K562 (cell line): ENCODE data around the gene CFAP70. TPM values are rescaled to one million over a fixed set of nuclear protein-coding genes. Genes with fewer than 3 reads are reported as not detected.

Experiments
- MCM7 ChIP-seq, 2 experiments: fragments of 450-650 bp; IDR thresholded peaks; 2 replicates each; pipeline ENCODE4 v1.6.1; 2016 to 2018
- PCBP1 ChIP-seq: fragments of 200-400 bp; formaldehyde crosslinking; IDR thresholded peaks from 2 replicates; pipeline ENCODE4 v1.6.1; 2018; ENCODE audit warnings: mild to moderate bottlenecking, low read depth, low read length; ENCODE audit not compliant: poor library complexity, severe bottlenecking
- PPARD ChIP-seq: fragments of 250-450 bp; sonication (Bioruptor Pico); IDR thresholded peaks from 2 replicates; pipeline ENCODE4 v1.8.0; 2022; ENCODE audit warnings: inconsistent platforms, mild to moderate bottlenecking, moderate library complexity
- RBM25 ChIP-seq: fragments of 200-400 bp; formaldehyde crosslinking; IDR thresholded peaks from 2 replicates; pipeline ENCODE4 v1.6.1; 2018; ENCODE audit warnings: low read length, low read depth, moderate library complexity; ENCODE audit not compliant: severe bottlenecking
- ZNF318 ChIP-seq, 2 experiments: fragments of 450-650 bp; IDR thresholded peaks; 2 replicates each; pipeline ENCODE4 v1.6.1; 2016; ENCODE audit warnings: mild to moderate bottlenecking in 2 of 2, borderline replicate concordance in 1 of 2, low read depth in 1 of 2, moderate library complexity in 1 of 2
- polyA plus RNA-seq, 8 experiments: library from polyadenylated mRNA; depleted of rRNA in 4 of 8; stranded (reverse) in 5 of 8; unstranded in 3 of 8; fragments of >200 nt; fragmentation: Nextera tagmentation in 2 of 8; fragmentation: Illumina TruSeq in 1 of 8; extraction: Ambion mirVana in 2 of 8; extraction: Trizol in 1 of 8; gene quantifications; 2 replicates each; pipeline versions ENCODE4 v1.2.1 to v1.2.3, GENCODE V29; 2011 to 2014; ENCODE audit warnings: inconsistent platforms in 1 of 8, missing spikeins in 1 of 8
- total RNA-seq, 7 experiments: library from RNA; depleted of rRNA in 6 of 7; stranded (reverse); fragments of >200 nt in 6 of 7; fragmentation: Illumina TruSeq in 2 of 7; extraction: Trizol in 2 of 7; gene quantifications; 2 replicates each; pipeline versions ENCODE4 v1.2.1 to v1.2.3, GENCODE V29; 2011 to 2021; ENCODE audit warnings: low replicate concordance in 1 of 7

Gene CFAP70
- total and polyA plus RNA-seq, 9 of the 15 experiments (the other 6 are each of a cell fraction or from before 2014, with no cell fraction given), result 0.27 to 1.6 (median 0.86) TPM

GRCh38 chr10:73364964-73365363 is 6.3 kb upstream of the CFAP70 start (continued):
- TF ChIP-seq PCBP1 (no peak), RBM25 (peak; percentile 65), MCM7 (IDR thresholded peaks at IDR 0.05) (no peak), ZNF318 (IDR thresholded peaks at IDR 0.05; ENCODE audit: borderline replicate concordance in 1 of 2, low read depth in 1 of 2) (no peak), PPARD (CRISPR knock-in tag) (no peak)
